Right lobe of liver (tissue), 6 donors: ENCODE measurements around the gene CD4. TPM values are rescaled to one million over a fixed set of nuclear protein-coding genes. Genes with fewer than 3 reads are reported as not detected.

Source experiments
- ATAC-seq, 4 donors: fragments of 200-7000 bp; cut with Tn5 transposase; one replicate each; pipeline ENCODE4 v1.9.1; 2020; ENCODE audit warnings: mild to moderate bottlenecking in 4 of 4, moderate library complexity in 4 of 4
- DNase-seq, 3 donors: peaks; one replicate each; pipeline ENCODE4 v3.0.0-alpha.2; 2020
- H3K27ac ChIP-seq, 3 donors: fragments of 200-600 bp; one replicate each; pipeline ENCODE4 v1.8.0; 2022
- H3K27me3 ChIP-seq, 2 donors: fragments of 200-600 bp; one replicate each; pipeline ENCODE4 v1.8.0; 2022
- H3K36me3 ChIP-seq, 4 donors: fragments of 200-600 bp; sonication (generic) in 1 of 4; one replicate each; pipeline versions ENCODE4 v1.5.1 to v1.8.0; 2017 to 2022; ENCODE audit warnings: control low read depth in 1 of 4
- H3K4me1 ChIP-seq, 4 donors: fragments of 200-600 bp; sonication (generic) in 1 of 4; one replicate each; pipeline versions ENCODE4 v1.5.1 to v1.8.0; 2017 to 2022; ENCODE audit warnings: control low read depth in 1 of 4
- H3K4me3 ChIP-seq, 3 donors: fragments of 200-600 bp; one replicate each; pipeline ENCODE4 v1.8.0; 2022
- H3K9me3 ChIP-seq, 4 donors: fragments of 200-600 bp; sonication (generic) in 1 of 4; one replicate each; pipeline versions ENCODE4 v1.5.1 to v1.8.0; 2017 to 2022; ENCODE audit warnings: control low read depth in 1 of 4
- POLR2A ChIP-seq: fragments of 450-650 bp; IDR thresholded peaks from one replicate; pipeline ENCODE4 v1.6.1; 2017; ENCODE audit warnings: antibody characterized with exemption, mild to moderate bottlenecking
- WGBS: methylation state at CpG from one replicate; pipeline ENCODE4 v1.1.6; 2018; ENCODE audit warnings: low coverage, low lambda C conversion rate; ENCODE audit not compliant: insufficient coverage; ENCODE audit errors: missing lambda C conversion rate; 5-methylcytosine and 5-hydroxymethylcytosine counted together
- intact Hi-C, 2 donors: fragments of 100-400 bp; cut with DNase I; formaldehyde crosslinking; loops; one replicate each; pipeline versions ENCODE4 v1.11.2 to v1.14.1; 2022
- total RNA-seq, 6 experiments: library from RNA; depleted of rRNA in 2 of 6; stranded (reverse); fragments of >200 nt in 2 of 6; fragmentation: NEBNext Ultra II Directional in 3 of 6; extraction: Animal tissue kit (Norgen Biotek cat#: 25700) in 3 of 6; gene quantifications; one replicate each; pipeline versions ENCODE4 v1.1.0 to v1.2.4, GENCODE V29; 2016 to 2023
- TF ChIP-seq, protein P1 (sequence below), 4 donors: fragments of 200-600 bp in 3 of 4; fragments of 450-650 bp in 1 of 4; IDR thresholded peaks; one replicate each; pipeline versions ENCODE4 v1.5.1 to v1.8.0; 2016 to 2022; ENCODE audit warnings: antibody characterized with exemption in 4 of 4, mild to moderate bottlenecking in 2 of 4
- donor health status: DM: no; HTN: yes; CAD: no.
- donor health status: DM: no; HTN: no; CAD: no.
- donor health status: DM: no; HTN: no; CAD: no.
- donor health status: DM: no; HTN: yes; CAD: no.
- donor health status: DM: no; HTN: yes; CAD: no.

Gene CD4
- total RNA-seq, 6 experiments from 2014 or later: 10.0 to 41.6 (median 28.1) TPM

DNA sequence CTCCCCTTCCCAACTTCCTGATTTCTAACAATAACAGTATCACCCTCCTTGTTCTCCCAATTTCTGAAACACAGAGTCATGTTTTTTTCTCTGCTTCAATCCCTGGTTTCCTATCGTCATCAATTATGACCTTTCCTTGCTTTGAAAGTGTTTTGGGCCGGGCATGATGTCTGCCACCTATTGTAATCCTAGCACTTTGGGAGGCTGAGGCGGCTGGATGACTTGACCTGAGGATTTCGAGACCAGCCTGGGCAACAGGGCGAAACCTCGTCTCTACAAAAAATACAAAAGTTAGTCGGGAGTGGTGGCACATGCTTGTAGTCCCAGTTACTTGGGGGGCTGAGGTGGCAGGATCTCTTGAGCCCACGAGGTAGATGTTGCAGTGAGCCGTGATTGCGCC, 19.7 kb downstream of the CD4 start:
- Histone ChIP-seq H3K27me3 (no peaks in the 10 kb centered on the region), H3K4me3 (no peak overlapping the region), H3K27ac (no peak overlapping the region), H3K9me3 (no peaks in the 10 kb centered on the region), H3K36me3 (no peaks in the 10 kb centered on the region), H3K4me1 (no peaks in the 10 kb centered on the region)
- intact Hi-C loops: no loop called here
- ATAC-seq (no peak), DNase-seq (no peak)
- TF ChIP-seq, protein P1, sequence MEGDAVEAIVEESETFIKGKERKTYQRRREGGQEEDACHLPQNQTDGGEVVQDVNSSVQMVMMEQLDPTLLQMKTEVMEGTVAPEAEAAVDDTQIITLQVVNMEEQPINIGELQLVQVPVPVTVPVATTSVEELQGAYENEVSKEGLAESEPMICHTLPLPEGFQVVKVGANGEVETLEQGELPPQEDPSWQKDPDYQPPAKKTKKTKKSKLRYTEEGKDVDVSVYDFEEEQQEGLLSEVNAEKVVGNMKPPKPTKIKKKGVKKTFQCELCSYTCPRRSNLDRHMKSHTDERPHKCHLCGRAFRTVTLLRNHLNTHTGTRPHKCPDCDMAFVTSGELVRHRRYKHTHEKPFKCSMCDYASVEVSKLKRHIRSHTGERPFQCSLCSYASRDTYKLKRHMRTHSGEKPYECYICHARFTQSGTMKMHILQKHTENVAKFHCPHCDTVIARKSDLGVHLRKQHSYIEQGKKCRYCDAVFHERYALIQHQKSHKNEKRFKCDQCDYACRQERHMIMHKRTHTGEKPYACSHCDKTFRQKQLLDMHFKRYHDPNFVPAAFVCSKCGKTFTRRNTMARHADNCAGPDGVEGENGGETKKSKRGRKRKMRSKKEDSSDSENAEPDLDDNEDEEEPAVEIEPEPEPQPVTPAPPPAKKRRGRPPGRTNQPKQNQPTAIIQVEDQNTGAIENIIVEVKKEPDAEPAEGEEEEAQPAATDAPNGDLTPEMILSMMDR (IDR thresholded peaks at IDR 0.05): no peak
- no peak for TF ChIP-seq POLR2A
- WGBS: 65% methylated on average over 6 of the region's 10 CpGs

- ATAC-seq (peak in 1 of 4 donors; percentile 12), DNase-seq (no peak)
- no peaks in the 10 kb centered on the region for H3K9me3 ChIP-seq
- 75% methylated on average over 1 of the region's 1 CpG for WGBS
- no peak overlapping the region for H3K27ac ChIP-seq
- no peaks in the 10 kb centered on the region for H3K27me3 ChIP-seq
- H3K4me1 ChIP-seq: no peaks in the 10 kb centered on the region
- intact Hi-C loops: no loop called here
- no peak for TF ChIP-seq POLR2A
- TF ChIP-seq, protein P1 (IDR thresholded peaks at IDR 0.05): no peak
- H3K36me3 ChIP-seq: no peaks in the 10 kb centered on the region
- H3K4me3 ChIP-seq: no peak overlapping the region
Observed at GRCh38 chr12:6810758-6811157, 21.4 kb downstream of the CD4 start.

GRCh38 chr12:6813363-6813762, 24.0 kb downstream of the CD4 start:
- no peaks in the 10 kb centered on the region for H3K9me3 ChIP-seq
- DNase-seq (no peak), ATAC-seq (no peak)
- H3K27me3 ChIP-seq: no peaks in the 10 kb centered on the region
- WGBS: 69% methylated on average over 4 of the region's 4 CpGs
- no peak overlapping the region for H3K27ac ChIP-seq
- no peak overlapping the region for H3K4me3 ChIP-seq
- intact Hi-C loops: no loop called here
- TF ChIP-seq, protein P1 (IDR thresholded peaks at IDR 0.05): no peak
- TF ChIP-seq POLR2A: no peak
- H3K36me3 ChIP-seq: no peaks in the 10 kb centered on the region
- H3K4me1 ChIP-seq: no peaks in the 10 kb centered on the region

GRCh38 chr12:6816598-6816997, 27.3 kb downstream of the CD4 start:
- ATAC-seq: no peak
- TF ChIP-seq POLR2A: no peak
- TF ChIP-seq, protein P1 (IDR thresholded peaks at IDR 0.05): no peak
- no peaks in the 10 kb centered on the region for H3K4me1 ChIP-seq

DNA sequence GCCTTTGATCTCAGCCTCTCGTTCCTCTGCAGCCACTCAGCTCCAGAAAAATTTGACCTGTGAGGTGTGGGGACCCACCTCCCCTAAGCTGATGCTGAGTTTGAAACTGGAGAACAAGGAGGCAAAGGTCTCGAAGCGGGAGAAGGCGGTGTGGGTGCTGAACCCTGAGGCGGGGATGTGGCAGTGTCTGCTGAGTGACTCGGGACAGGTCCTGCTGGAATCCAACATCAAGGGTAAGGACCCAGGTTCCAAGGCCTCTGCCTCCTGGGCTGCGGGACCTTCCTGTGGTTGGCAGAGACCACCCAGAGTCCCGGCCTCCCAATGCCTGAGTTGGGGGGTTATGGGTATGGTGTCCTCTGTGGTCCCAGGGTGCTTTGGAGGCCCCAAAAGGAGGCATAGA, 27.8 kb downstream of the CD4 start:
- no peak overlapping the region for H3K27ac ChIP-seq
- DNase-seq: no peak
- WGBS: 64% methylated on average over 5 of the region's 8 CpGs
- ATAC-seq: no peak
- intact Hi-C loops: no loop called here
- no peak for TF ChIP-seq POLR2A
- TF ChIP-seq, protein P1 (IDR thresholded peaks at IDR 0.05): no peak
- no peaks in the 10 kb centered on the region for H3K36me3 ChIP-seq
- no peak overlapping the region for H3K4me3 ChIP-seq
- peaks cover 0 to 5% (median 0%) of the 10 kb centered on the region in 4 donors for H3K4me1 ChIP-seq
- no peaks in the 10 kb centered on the region for H3K9me3 ChIP-seq
- no peaks in the 10 kb centered on the region for H3K27me3 ChIP-seq

More at GRCh38 chr12:6816598-6816997, 27.3 kb downstream of the CD4 start:
- no peaks in the 10 kb centered on the region for H3K36me3 ChIP-seq
- no peaks in the 10 kb centered on the region for H3K27me3 ChIP-seq
- no peak overlapping the region for H3K4me3 ChIP-seq
- no peak for DNase-seq
- 64% methylated on average over 3 of the region's 3 CpGs for WGBS
- no peak overlapping the region for H3K27ac ChIP-seq
- intact Hi-C loops: no loop called here
- no peaks in the 10 kb centered on the region for H3K9me3 ChIP-seq
